HL-60 (cell line): Measurements from ENCODE around the gene ANTXR1.

Experiments used
- DNase-seq, 2 experiments: peaks; one replicate each; pipeline ENCODE4 v3.0.0-alpha.2; 2010 to 2020; ENCODE audit warnings: low read depth in 1 of 2, low spot score in 1 of 2
- H3K27ac ChIP-seq: fragments of 250-450 bp; sonication (Bioruptor Pico); replicated peaks from 2 replicates; pipeline ENCODE4 v1.5.1; 2020; ENCODE audit warnings: mild to moderate bottlenecking, moderate library complexity
- H3K27me3 ChIP-seq: fragments of 250-450 bp; sonication (Bioruptor Pico); 2 replicates; pipeline ENCODE4 v1.5.1; 2021; ENCODE audit warnings: mild to moderate bottlenecking, moderate library complexity; ENCODE audit not compliant: insufficient read depth, poor library complexity, severe bottlenecking
- H3K4me3 ChIP-seq: replicated peaks from 2 replicates; pipeline ENCODE4 v1.5.1; 2011; ENCODE audit warnings: mild to moderate bottlenecking, control low read depth, low read length; ENCODE audit not compliant: insufficient read depth
- CTCF ChIP-seq: IDR thresholded peaks from one replicate; pipeline ENCODE4 v1.5.1; 2011; ENCODE audit warnings: low read length, control low read depth, inconsistent platforms; ENCODE audit not compliant: insufficient read depth
- GABPA ChIP-seq: IDR thresholded peaks from 2 replicates; pipeline ENCODE4 v1.6.1; 2012; ENCODE audit warnings: low read depth
- POLR2AphosphoS5 ChIP-seq: IDR thresholded peaks from 2 replicates; pipeline ENCODE4 v1.6.1; 2012; ENCODE audit warnings: low read depth
- REST ChIP-seq: IDR thresholded peaks from 2 replicates; pipeline ENCODE4 v1.6.1; 2012; ENCODE audit warnings: low read depth; ENCODE audit not compliant: insufficient replicate concordance
- SPI1 ChIP-seq: IDR thresholded peaks from 2 replicates; pipeline ENCODE4 v1.6.1; 2012; ENCODE audit warnings: low read depth, mild to moderate bottlenecking, borderline replicate concordance

Gene ANTXR1

GRCh38 chr2:69087912-69088240 lies 74.9 kb downstream of the ANTXR1 start:
- TF ChIP-seq REST (no peak), POLR2AphosphoS5 (no peak), CTCF (no peak)
- Histone ChIP-seq H3K27ac (no peak overlapping the region), H3K27me3 (no peaks in the 10 kb centered on the region), H3K4me3 (no peak overlapping the region)
- DNase-seq: no peak

GRCh38 chr2:69088466-69088865 lies 75.5 kb downstream of the ANTXR1 start:
- Histone ChIP-seq H3K27me3 (no peaks in the 10 kb centered on the region), H3K27ac (no peak overlapping the region), H3K4me3 (no peak overlapping the region)
- no peak for DNase-seq
- TF ChIP-seq POLR2AphosphoS5 (no peak), GABPA (no peak), SPI1 (no peak), CTCF (no peak), REST (no peak)

GRCh38 chr2:69089266-69089665 lies 76.3 kb downstream of the ANTXR1 start:
- no peak overlapping the region for H3K27ac ChIP-seq
- TF ChIP-seq POLR2AphosphoS5: no peak
- TF ChIP-seq SPI1: no peak
- TF ChIP-seq REST: no peak
- no peak for TF ChIP-seq CTCF
- TF ChIP-seq GABPA: no peak
- no peaks in the 10 kb centered on the region for H3K27me3 ChIP-seq
- H3K4me3 ChIP-seq: no peak overlapping the region
- DNase-seq: no peak
